Activated effector memory CD4-positive, alpha-beta T cell treated with Interleukin-2 at 50 U/mL for 16 hours (primary cell): ENCODE measurements around the gene APOL3.
"Not testable (repeated sequence)": the region's sequence is repeated elsewhere in the genome, so short reads cannot be mapped to it uniquely, and the experiment has no call there.

Source experiments
- DNase-seq: peaks from one replicate; pipeline ENCODE4 v3.0.0-alpha.2; 2020

APOL3 gene

DNA sequence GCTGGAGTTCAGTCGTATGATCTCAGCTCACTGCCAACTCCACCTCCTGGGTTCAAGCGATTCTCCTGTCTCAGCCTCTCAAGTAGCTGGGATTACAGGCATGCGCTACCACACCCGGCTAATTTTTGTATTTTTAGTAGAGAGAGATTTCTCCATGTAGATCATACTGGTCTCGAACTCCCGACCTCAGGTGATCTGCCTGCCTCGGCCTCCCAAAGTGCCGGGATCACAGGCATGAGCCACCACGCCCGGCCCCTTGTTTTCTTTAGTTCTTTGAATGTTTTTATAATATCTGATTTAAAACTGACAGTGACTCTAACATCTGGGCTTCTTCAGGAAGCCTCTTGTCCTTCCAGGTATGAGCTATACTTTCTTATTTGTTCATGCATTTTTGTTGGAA lies 61.0 kb downstream of the APOL3 start:
- DNase-seq = not testable (repeated sequence)

DNA sequence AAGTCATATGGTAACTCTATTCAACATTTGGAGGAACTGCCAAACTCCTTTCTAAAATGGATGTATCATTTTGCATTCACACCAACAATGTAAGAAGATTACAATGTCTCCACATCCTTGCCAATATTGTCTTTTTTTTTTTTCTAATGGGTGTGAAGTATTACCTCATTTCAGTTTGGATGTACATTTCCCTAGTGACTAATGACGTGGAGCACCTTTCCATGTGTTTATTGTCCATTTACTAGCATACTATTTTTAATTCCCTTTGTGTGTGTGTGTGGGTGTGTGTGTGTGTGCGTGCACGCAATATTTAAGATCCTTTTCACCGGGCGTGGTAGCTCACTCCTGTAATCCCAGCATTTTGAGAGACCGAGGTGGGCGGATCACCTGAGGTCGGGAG lies 62.7 kb downstream of the APOL3 start:
- no peak for DNase-seq

DNA sequence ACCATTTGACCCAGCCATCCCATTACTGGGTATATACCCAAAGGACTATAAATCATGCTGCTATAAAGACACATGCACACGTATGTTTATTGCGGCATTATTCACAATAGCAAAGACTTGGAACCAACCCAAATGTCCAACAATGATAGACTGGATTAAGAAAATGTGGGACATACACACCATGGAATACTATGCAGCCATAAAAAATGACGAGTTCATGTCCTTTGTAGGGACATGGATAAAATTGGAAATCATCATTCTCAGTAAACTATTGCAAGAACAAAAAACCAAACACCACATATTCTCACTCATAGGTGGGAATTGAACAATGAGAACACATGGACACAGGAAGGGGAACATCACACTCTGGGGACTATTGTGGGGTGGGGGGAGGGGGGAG lies 69.8 kb downstream of the APOL3 start:
- DNase-seq = not testable (repeated sequence)
